ENCODE results near the gene DMKN.
"Not testable (repeated sequence)": the region's sequence is repeated elsewhere in the genome, so short reads cannot be mapped to it uniquely, and the experiment has no call there.

Gene DMKN

DNA sequence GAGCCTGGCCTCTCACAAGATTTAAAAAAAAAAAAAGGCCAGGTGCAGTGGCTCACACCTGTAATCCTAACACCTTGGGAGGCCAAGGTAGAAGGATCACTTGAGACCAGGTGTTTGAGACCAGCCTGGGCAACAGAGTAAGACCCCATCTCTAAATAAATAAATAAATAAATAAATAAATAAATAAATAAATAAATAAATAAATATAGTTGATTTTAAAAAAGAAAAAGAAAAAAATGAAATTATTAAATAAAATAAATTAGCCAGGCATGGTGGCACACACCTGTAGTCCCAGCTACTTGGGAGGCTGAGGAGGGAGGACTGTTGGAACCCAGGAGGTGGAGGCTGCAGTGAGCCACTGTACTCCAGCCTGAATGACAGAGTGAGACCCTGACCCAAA lies 51.7 kb downstream of the DMKN start:
- DNase-seq (ENCODE audit: low read depth, low spot score) = not testable (repeated sequence)

DNA sequence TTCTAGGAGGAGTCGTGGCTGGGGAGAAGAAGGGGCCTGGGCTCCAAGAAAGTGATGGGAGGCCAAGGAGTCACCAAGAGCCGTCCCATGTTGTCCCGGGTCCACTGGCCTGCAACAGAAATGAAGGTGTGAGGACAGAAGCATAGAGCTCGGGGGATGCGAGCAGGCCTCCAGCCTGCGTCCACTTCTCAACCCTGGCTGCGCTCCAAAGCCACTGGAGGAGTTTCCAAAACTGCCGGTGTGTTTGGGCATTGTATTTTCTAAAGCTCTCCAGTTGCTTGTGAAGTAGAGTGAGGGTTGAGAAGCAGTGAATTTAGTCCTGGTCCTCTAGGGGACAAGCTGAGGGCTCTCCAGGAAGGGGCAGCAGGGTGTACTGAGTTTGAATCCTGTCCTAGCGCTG lies 52.4 kb downstream of the DMKN start:
- DNase-seq (ENCODE audit: low read depth, low spot score) = no peak

DNA sequence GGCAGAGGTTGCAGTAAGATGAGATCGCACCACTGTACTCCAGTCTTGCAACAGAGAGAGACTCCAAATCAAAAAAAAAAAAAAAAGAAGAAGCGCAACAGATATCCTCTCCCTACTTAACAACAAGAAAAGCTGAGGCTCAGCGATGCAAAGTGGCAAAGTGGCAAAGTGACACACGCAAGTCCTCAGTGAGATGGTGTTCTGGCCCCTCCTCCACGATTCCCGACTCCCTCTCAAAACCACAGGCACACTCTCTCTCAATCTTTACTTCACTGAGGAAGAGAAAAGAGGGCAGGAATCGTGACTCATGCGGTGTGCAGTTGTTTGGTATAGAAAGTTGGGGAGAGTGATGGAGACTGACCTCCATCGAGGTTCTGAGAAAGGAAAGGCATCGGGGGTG lies 52.8 kb downstream of the DMKN start:
- no peak for DNase-seq (ENCODE audit: low read depth, low spot score)

DNA sequence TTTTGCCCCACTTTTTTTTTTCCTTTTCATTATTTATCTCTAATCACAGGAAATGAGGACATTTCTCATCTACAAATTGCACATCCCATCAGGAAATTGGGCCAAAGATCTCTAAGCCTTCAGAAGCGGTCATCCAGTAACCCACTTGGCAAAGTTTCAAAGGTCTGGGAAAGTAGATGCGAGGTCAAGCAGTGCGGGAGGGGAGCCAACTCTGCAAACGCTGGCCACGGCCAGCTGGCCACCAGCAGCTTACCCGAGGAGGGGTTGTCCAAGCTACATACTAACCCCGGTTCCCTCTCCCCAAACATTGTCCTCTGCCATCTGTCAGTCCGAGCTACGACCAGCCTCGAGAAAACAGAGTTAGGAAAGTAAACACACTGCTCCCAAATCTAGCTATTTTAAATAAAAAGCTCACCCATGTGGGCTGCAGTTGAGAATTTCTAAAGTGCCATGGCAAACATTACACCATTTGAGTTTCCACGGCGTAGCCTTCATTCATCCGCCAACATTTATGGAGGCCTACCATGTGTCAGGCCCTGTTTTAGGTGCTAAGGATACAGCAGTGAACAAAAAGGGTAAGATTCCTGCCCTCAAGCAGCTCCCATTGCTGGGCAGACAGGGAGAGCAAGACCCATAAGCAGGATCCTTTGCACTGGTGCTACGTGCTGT lies 53.9 kb downstream of the DMKN start:
- DNase-seq (ENCODE audit: low read depth, low spot score) = no peak

DNA sequence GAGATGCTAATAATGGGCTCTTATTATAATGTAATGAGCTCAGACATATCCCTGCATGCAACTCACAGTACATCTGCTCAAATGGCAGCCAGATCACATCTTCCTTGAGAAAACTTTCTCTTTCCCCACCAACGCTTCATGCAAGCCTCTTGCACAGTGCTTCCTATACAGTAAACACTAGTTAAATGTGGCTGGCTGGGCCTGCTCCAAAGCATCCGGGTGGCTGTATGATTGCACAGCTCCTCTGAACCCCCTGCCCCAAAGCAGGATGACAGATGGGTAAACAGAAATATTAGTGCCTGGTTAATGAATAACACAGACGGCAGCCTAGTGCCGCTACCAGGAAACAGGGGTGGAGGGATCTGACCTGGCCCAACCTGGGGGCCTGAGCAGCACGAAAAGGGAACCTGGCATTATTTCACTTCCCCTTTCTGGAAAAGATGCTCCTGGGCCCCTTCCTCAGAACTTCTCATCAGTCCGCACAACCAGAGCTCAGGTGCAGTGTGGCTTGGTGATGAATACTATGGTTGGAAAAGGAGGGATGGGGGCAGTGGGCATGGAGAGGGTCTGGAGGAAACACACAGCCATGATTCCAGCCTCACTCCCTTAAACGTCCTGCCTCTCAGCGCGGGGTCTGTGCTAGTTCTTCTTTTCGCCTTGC lies 54.6 kb downstream of the DMKN start:
- DNase-seq (ENCODE audit: low read depth, low spot score) = no peak

DNA sequence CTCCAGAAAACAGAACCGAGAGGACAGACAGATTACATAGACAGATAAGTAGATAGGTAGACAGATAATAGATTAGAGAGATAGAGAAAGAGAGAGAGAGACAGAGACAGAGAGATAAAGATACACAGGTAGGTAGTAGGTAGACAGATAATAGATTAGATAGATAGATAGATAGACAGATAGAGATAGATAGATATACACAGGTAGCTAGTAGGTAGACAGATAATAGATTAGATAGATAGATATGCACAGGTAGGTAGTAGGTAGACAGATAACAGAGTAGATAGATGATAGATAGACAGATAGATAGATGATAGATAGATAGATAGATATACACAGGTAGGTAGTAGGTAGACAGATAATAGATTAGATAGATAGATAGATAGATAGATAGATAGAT lies 55.3 kb downstream of the DMKN start:
- no peak for DNase-seq (ENCODE audit: low read depth, low spot score)

DNA sequence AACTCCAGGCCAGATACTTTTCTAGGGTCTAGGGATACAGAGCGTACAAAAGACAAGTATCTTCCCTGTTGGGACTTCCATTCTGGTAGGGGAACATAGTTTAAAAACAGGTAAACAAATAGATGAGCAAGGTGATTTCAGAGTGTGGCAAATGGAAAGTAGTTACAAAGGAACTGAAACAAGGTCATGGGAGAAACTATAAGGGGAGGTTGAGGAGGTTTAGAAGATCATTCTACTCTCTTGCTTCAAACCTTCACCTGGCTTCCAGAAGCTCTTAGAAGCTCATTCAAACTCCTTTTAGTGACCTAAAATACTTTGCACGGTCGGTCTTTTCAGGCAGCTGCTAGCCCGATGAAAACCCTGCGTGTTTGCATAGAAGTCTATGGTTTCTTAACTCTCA lies 56.3 kb downstream of the DMKN start:
- DNase-seq (ENCODE audit: low read depth, low spot score) = no peak

DNA sequence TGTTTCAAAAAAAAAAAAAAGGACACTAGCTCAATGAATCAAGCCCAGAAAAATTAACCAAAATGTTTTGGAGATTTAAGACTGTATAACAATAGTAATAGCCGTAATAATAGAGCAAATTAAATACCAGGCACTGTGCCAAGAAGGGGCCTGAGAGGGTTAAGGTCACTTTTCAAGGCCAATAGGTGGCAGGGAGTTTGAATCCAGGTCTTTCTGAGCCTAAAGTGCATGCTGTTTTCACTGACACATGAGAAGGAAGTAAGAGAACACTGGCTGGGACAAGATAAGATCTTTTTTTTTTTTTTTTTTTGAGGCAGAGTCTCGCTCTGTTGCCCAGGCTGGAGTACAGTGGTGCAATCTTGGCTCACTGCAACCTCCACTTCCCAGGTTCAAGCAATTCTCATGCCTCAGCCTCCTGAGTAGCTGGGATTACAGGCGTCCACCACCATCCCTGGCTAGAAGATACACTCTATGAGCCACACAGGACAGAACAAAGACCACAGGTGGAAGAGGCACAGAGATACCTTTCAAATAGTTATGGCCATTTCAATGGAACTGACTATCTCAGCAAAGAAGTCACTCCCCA lies 57.7 kb downstream of the DMKN start:
- DNase-seq (ENCODE audit: low read depth, low spot score) = no peak

DNA sequence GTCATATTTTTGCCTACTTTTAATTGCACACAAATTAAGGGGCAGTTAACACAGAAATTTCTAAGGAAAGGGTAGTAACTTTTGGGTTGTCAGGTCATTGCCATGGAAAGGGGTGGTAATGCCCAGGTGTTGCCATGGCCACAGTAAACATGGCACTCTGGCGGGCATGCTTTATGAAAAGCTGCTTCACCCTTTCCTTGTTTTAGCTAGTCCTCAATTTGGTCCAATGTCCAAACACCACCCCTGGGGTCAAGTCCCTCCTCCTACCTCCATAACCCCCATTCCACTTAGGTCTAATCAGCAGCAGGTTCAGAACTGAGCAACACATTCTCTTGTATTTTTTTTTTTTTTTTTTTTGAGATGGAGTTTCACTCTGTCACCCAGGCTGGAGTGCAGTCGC lies 58.8 kb downstream of the DMKN start:
- no peak for DNase-seq (ENCODE audit: low read depth, low spot score)

DNA sequence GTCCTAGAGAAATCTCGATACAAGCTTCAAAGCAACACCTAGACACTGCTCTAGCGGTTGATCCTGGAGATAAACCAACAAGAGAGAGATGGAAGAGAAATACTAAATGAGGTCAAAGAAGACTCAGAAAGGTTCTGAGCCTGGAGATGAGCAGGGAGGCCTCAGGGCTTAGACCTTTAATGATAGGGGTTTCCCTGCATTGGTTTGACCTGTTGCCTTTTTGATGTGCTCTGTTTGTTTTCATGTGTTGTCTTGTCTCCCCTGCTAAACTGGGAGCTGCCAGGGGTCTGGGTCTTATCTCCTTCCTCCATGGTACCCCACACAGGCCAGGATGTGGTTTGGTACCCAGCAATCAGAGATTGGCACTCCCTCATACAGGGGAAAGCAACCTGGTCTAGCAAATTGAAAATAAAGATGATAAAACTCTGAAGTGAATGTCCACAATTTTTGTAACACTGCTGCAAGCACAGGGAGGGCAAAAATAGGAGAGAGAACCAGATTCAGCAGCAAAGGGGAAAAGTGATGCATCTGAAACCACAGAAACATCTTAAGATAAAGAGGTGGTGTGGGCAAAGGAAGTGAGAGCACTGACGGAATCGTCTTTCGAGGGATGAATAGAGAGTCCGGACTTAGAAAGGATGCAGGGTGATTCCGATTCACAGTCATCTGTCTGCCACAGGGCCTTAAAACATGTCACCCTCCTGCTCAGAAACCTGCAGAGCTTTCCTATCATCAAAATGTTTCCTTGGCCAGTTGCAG lies 61.9 kb downstream of the DMKN start:
- DNase-seq (ENCODE audit: low read depth, low spot score) = no peak

DNA sequence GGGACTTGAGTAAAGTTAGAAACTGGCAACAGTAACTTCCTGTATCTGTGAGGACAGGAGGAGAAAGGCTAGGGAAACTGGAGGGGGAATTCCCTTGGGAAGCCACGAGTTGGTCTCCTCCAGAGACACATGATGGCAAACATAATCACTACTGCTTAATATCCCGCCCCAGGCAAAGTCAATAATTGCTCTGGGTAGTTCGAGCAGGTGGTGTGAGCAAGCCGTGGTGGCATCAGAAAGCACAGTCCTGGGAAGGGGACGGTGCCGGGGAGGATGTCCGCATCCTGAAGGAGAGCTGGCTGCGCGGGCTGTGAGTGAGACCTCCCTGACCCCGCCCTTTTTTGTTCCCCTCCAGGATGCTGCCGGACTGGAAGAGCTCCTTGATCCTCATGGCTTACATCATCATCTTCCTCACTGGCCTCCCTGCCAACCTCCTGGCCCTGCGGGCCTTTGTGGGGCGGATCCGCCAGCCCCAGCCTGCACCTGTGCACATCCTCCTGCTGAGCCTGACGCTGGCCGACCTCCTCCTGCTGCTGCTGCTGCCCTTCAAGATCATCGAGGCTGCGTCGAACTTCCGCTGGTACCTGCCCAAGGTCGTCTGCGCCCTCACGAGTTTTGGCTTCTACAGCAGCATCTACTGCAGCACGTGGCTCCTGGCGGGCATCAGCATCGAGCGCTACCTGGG lies 63.9 kb downstream of the DMKN start:
- no peak for DNase-seq (ENCODE audit: low read depth, low spot score)

DNA sequence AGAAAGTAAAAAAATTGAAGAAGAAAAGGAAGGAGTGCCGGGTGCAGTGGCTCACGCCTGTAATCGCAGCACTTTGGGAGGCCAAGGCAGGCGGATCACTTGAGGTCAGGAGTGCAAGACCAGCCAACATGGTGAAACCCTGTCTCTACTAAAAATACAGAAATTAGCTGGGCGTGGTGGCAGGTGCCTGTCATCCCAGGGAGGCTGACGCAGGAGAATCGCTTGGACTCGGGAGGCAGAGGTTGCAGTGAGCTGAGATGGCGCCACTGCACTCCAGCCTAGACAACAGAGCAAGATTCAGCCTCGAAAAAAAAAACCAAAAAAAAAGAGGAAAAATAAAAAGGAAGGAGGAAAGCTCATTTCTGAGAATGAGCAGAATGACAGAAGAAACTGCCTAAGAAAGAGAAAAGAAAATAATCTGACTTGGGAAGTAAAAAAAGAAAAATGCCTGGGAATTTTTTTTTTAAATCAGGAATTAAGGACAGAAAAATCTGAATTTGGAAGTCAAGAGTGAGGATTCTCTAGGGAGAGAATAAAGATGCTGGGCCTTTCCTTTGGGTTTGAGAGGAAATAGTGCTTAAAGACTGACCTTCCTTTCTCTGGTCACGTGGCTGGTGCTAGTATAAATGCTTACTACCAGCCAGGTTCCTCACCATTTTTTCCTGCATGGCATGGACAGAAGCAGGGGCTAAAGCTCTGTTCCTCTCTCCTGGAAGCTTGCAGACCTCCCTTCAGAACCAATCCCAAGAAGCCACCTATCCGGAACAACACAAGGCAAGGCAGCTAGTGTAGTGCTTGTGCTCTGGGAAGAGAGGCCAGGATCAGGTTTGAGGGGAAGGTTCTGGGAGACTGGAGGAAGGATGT lies 65.6 kb downstream of the DMKN start, which contains the start of gene FFAR2:
Gene FFAR2 (plus strand): TSS at position 652 of the 864 bp plus-strand sequence. CDS start 1,458 bp downstream, outside the sequence.
- DNase-seq (ENCODE audit: low read depth, low spot score) = no peak
